LNCaP clone FGC (cell line): Measurements from ENCODE around the gene CLCN6.
A peak's percentile ranks its signal among the peaks of the same experiment; 100 is the strongest.

Experiments
- DNase-seq: peaks from one replicate; pipeline ENCODE4 v3.0.0-alpha.2; 2011; ENCODE audit warnings: low read depth
- H3K4me3 ChIP-seq: 2 replicates; pipeline ENCODE4 v1.5.1; 2011; ENCODE audit warnings: mild to moderate bottlenecking, low read depth, low read length, control low read depth
- CTCF ChIP-seq: IDR thresholded peaks from 2 replicates; pipeline ENCODE4 v1.5.1; 2012; ENCODE audit warnings: mild to moderate bottlenecking; ENCODE audit not compliant: control insufficient read depth, insufficient read depth; ENCODE audit errors: extremely low read depth

The CLCN6 gene

GRCh38 chr1:11880181-11880575, 74.2 kb downstream of the CLCN6 start:
- no peak for TF ChIP-seq CTCF
- H3K4me3 ChIP-seq = no peak overlapping the region
- DNase-seq = no peak

DNA sequence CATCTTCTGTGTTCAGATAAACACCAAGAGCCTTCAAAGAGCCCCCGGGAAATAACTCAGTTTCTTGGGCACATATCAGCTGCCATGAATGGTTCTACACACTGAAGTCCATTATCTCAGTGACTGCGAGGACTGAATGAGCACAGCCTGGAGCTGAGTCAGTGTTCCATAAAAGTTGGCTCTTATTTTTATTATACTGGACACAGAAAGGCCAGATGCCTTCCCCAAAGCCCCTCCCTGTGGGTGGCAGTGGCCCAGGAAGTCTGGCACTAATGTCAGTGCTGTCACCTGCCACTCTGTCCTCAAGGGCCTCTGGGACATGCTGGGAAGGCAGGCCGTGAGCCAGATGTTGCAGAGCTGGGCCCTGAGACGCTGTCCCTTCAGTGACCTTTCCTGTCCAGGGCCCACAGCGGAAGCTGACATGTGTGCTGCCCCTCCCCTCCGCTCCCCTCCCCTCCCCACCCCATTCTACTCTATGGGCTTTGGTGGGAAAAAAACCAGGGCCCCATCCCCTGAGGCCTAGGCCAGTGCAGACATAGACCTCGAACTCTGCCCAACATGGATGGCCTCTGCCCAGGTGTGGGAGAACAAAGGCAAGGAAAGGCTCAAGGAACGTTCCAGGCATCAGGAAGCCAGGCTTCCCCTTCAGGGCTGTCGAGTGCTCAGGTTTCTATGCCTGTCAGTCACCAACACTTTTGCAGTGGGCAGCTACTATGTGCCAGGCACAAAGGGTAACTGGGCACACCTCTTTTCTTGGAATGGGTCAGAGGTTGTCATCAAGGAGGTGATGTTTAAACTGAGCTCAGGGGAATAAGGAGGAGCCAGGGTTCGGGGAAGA, 75.1 kb downstream of the CLCN6 start:
- peak; percentile 50 for DNase-seq
- H3K4me3 ChIP-seq = no peak overlapping the region
- TF ChIP-seq CTCF = no peak

- no peak for DNase-seq
- TF ChIP-seq CTCF = no peak
- H3K4me3 ChIP-seq = no peak overlapping the region
These were observed 75.9 kb downstream of the CLCN6 start for GRCh38 chr1:11881749-11882441.

- no peak overlapping the region for H3K4me3 ChIP-seq
- no peak for TF ChIP-seq CTCF
- no peak for DNase-seq
These were observed 77.0 kb downstream of the CLCN6 start for GRCh38 chr1:11882814-11883538.

DNA sequence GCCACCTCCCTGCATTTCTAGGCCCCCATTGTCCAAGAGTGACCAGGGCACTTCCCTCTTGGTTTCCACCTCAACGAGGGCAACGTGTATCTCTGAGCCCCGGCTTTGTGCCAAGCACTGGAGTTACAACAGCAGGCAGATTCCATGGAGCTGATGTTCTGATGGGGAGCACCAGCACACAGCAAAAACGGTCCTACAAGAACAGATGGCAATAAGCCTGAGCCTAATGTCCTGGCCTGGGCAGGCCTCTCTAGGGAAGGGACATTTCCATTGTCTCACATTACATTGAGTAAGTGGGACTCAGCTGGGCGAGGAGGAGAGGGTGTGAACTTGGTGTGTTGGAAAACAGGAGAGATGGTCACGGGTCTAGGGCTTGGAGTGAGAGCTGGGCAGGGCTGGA, 79.9 kb downstream of the CLCN6 start:
- TF ChIP-seq CTCF = no peak
- H3K4me3 ChIP-seq = no peak overlapping the region
- DNase-seq = no peak

GRCh38 chr1:11886986-11887665, 81.1 kb downstream of the CLCN6 start:
- no peak for TF ChIP-seq CTCF
- no peak for DNase-seq
- H3K4me3 ChIP-seq = no peak overlapping the region
